H9 (cell line): ENCODE measurements around the gene RAB40C. TPM values are rescaled to one million over a fixed set of nuclear protein-coding genes. Genes with fewer than 3 reads are reported as not detected.

Experiments used
- DNase-seq: peaks from one replicate; pipeline ENCODE4 v3.0.0-alpha.2; 2017
- H2AFZ ChIP-seq: one replicate; pipeline ENCODE4 v1.6.1; 2013; ENCODE audit warnings: mild to moderate bottlenecking, low read length, control low read depth, moderate library complexity
- H2AK5ac ChIP-seq: 2 replicates; pipeline ENCODE4 v1.6.1; 2013; ENCODE audit warnings: low read length, control low read depth, mixed read lengths; ENCODE audit not compliant: insufficient read length
- H2BK120ac ChIP-seq: one replicate; pipeline ENCODE4 v1.6.1; 2013; ENCODE audit warnings: low read depth, mild to moderate bottlenecking, low read length, control low read depth, inconsistent platforms; ENCODE audit not compliant: poor library complexity, severe bottlenecking
- H2BK12ac ChIP-seq: 2 replicates; pipeline ENCODE4 v1.6.1; 2013; ENCODE audit warnings: low read length, control low read depth, mixed read lengths, low read depth; ENCODE audit not compliant: insufficient read length
- H2BK15ac ChIP-seq: 2 replicates; pipeline ENCODE4 v1.6.1; 2013; ENCODE audit warnings: low read depth, low read length, control low read depth
- H2BK20ac ChIP-seq: one replicate; pipeline ENCODE4 v1.6.1; 2013; ENCODE audit warnings: low read depth, mild to moderate bottlenecking, low read length, control low read depth, inconsistent platforms; ENCODE audit not compliant: poor library complexity, severe bottlenecking
- H2BK5ac ChIP-seq: 2 replicates; pipeline ENCODE4 v1.6.1; 2013; ENCODE audit warnings: low read length, control low read depth, mixed read lengths; ENCODE audit not compliant: insufficient read length
- H3K14ac ChIP-seq: 2 replicates; pipeline ENCODE4 v1.6.1; 2013; ENCODE audit warnings: low read length, control low read depth; ENCODE audit not compliant: insufficient read depth
- H3K18ac ChIP-seq: 2 replicates; pipeline ENCODE4 v1.6.1; 2013; ENCODE audit warnings: low read depth, mild to moderate bottlenecking, mixed read lengths, low read length, control low read depth; ENCODE audit not compliant: insufficient read length
- H3K23ac ChIP-seq: 2 replicates; pipeline ENCODE4 v1.6.1; 2013; ENCODE audit warnings: low read length, control low read depth, mixed read lengths, low read depth; ENCODE audit not compliant: insufficient read length
- H3K23me2 ChIP-seq: 2 replicates; pipeline ENCODE4 v1.6.1; 2013; ENCODE audit warnings: low read depth, mild to moderate bottlenecking, mixed read lengths, low read length, control low read depth; ENCODE audit not compliant: insufficient read length, poor library complexity, severe bottlenecking
- H3K27ac ChIP-seq: 2 replicates; pipeline ENCODE4 v1.5.1; 2013; ENCODE audit warnings: low read length, control low read depth, mixed read lengths, low read depth; ENCODE audit not compliant: insufficient read length
- H3K27me3 ChIP-seq: 2 replicates; pipeline ENCODE4 v1.6.1; 2013; ENCODE audit warnings: low read length, control low read depth, inconsistent platforms; ENCODE audit not compliant: insufficient read depth
- H3K4ac ChIP-seq: 2 replicates; pipeline ENCODE4 v1.6.1; 2013; ENCODE audit warnings: low read depth, mild to moderate bottlenecking, control low read depth, inconsistent platforms, low read length, moderate library complexity
- H3K4me1 ChIP-seq: 2 replicates; pipeline ENCODE4 v1.6.1; 2013; ENCODE audit warnings: low read length, control low read depth, inconsistent platforms; ENCODE audit not compliant: insufficient read depth
- H3K4me2 ChIP-seq: 2 replicates; pipeline ENCODE4 v1.6.1; 2013; ENCODE audit warnings: low read length, control low read depth, mixed read lengths; ENCODE audit not compliant: insufficient read length, insufficient read depth
- H3K56ac ChIP-seq: 2 replicates; pipeline ENCODE4 v1.6.1; 2013; ENCODE audit warnings: low read depth, mild to moderate bottlenecking, mixed read lengths, low read length, control low read depth; ENCODE audit not compliant: insufficient read length
- H3K79me1 ChIP-seq: 2 replicates; pipeline ENCODE4 v1.6.1; 2013; ENCODE audit warnings: low read depth, mild to moderate bottlenecking, moderate library complexity, low read length, control low read depth, inconsistent platforms; ENCODE audit not compliant: insufficient read depth, poor library complexity, severe bottlenecking
- H3K79me2 ChIP-seq: 2 replicates; pipeline ENCODE4 v1.6.1; 2013; ENCODE audit warnings: low read length, control low read depth, inconsistent platforms; ENCODE audit not compliant: insufficient read depth
- H3K9ac ChIP-seq: 2 replicates; pipeline ENCODE4 v1.6.1; 2013; ENCODE audit warnings: low read length, control low read depth, mixed read lengths; ENCODE audit not compliant: insufficient read length; ENCODE audit errors: extremely low read depth
- H3K9me3 ChIP-seq: one replicate; pipeline ENCODE4 v1.6.1; 2013; ENCODE audit warnings: low read depth, low read length, inconsistent platforms; ENCODE audit not compliant: control insufficient read depth
- H3T11ph ChIP-seq: one replicate; pipeline ENCODE4 v1.6.1; 2013; ENCODE audit warnings: mild to moderate bottlenecking, low read length, control low read depth, inconsistent platforms
- H4K20me1 ChIP-seq: one replicate; pipeline ENCODE4 v1.6.1; 2013; ENCODE audit not compliant: control insufficient read depth, insufficient read length, insufficient read depth
- H4K5ac ChIP-seq: 2 replicates; pipeline ENCODE4 v1.6.1; 2013; ENCODE audit warnings: low read depth, mild to moderate bottlenecking, mixed read lengths, low read length, control low read depth; ENCODE audit not compliant: insufficient read length
- H4K8ac ChIP-seq: replicated peaks from 2 replicates; pipeline ENCODE4 v1.6.1; 2013; ENCODE audit warnings: low read length, control low read depth, mixed read lengths, low read depth; ENCODE audit not compliant: insufficient read length
- H4K91ac ChIP-seq: 2 replicates; pipeline ENCODE4 v1.6.1; 2013; ENCODE audit warnings: low read depth, mild to moderate bottlenecking, moderate library complexity, mixed read lengths, low read length, control low read depth; ENCODE audit not compliant: insufficient read length
- H3K27ac Mint-ChIP-seq, 3 experiments: 2 replicates in 2 of 3; 3 replicates in 1 of 3; pipeline ENCODE4 v1.8.0; 2020 to 2021; ENCODE audit warnings: mixed read lengths in 3 of 3, mild to moderate bottlenecking in 1 of 3, moderate library complexity in 1 of 3
- H3K27me3 Mint-ChIP-seq: 2 replicates; pipeline ENCODE4 v1.8.0; 2021; ENCODE audit warnings: low read depth, mild to moderate bottlenecking, moderate library complexity, mixed read lengths
- H3K36me3 Mint-ChIP-seq, 3 experiments: 2 replicates in 2 of 3; 3 replicates in 1 of 3; pipeline ENCODE4 v1.8.0; 2020 to 2021; ENCODE audit warnings: low read depth in 3 of 3, mixed read lengths in 3 of 3; ENCODE audit not compliant: insufficient read depth in 1 of 3
- H3K4me1 Mint-ChIP-seq, 2 experiments: 2 replicates each; pipeline ENCODE4 v1.8.0; 2020; ENCODE audit warnings: mixed read lengths in 2 of 2
- H3K4me3 Mint-ChIP-seq, 2 experiments: 2 replicates in 1 of 2; 3 replicates in 1 of 2; pipeline ENCODE4 v1.8.0; 2020 to 2021; ENCODE audit warnings: mild to moderate bottlenecking in 2 of 2, mixed read lengths in 2 of 2, moderate library complexity in 1 of 2
- H3K9me3 Mint-ChIP-seq, 2 experiments: 2 replicates in 1 of 2; 3 replicates in 1 of 2; pipeline ENCODE4 v1.8.0; 2020; ENCODE audit warnings: mild to moderate bottlenecking in 2 of 2, mixed read lengths in 2 of 2, moderate library complexity in 1 of 2
- CTCF ChIP-seq: fragments of 200-600 bp; sonication (generic); conservative IDR thresholded peaks from 3 replicates; pipeline ENCODE4 v1.8.0; 2021; ENCODE audit warnings: antibody characterized with exemption, mild to moderate bottlenecking
- WGBS: extraction: QIAGEN DNeasy Blood & Tissue Kit; methylation state at CpG from one replicate; pipeline ENCODE4 v1.1.7; 2013; ENCODE audit warnings: missing lambda C conversion rate, low lambda C conversion rate, mixed read lengths; ENCODE audit not compliant: insufficient read length; ENCODE audit errors: extremely low coverage; 5-methylcytosine and 5-hydroxymethylcytosine counted together
- total RNA-seq: library from RNA; stranded (reverse); gene quantifications from 2 replicates; pipeline ENCODE4 v1.2.1, GENCODE V29; 2021

The RAB40C gene
- total RNA-seq, 1 experiment from 2014 or later, result 19.1 TPM

DNA sequence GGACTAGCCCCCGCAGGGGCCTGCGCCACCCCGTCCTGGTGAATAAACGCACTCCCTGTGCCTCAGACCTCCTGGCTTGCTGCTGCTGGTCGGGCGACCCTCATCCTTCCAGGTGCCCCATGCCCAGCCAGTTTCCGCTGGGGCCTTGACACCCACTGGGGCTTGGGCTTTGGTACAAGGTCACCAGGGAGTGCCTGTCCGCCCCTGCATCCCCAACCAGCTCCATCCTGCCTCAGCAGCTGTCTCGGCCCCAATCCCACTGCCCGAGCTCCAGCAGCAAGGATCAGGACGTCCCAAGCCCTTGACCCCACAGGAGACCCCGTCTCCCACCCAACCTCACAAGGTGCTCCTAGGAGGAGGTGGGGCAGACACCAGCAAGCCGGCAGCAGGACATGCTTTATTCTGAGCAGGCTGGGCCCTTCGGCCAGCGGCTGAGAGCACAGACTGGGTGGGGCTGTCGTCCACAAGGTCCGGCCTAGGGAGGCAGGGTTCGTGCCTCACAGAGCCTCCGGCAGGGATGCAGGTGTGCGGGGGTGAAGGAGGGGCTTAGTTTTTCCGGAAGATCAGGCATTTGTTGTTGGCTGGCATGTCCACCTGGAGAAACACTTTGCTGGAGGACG is 44.3 kb downstream of the RAB40C start:
- Mint-ChIP-seq H3K27me3 (peaks cover 2% of the 10 kb centered on the region; the same call in 1 of the 2 replicates), H3K4me3 (peak overlapping the region; percentile 63 to 82; a peak in 2 of 5 replicates), H3K4me1 (peaks cover 16 to 34% of the 10 kb centered on the region in 2 experiments), H3K9me3 (peaks cover 3% of the 10 kb centered on the region in 2 experiments; a peak in 2 of 5 replicates), H3K36me3 (peaks cover 0 to 6% (median 1%) of the 10 kb centered on the region in 3 experiments; a peak in 4 of 7 replicates), H3K27ac (no peak overlapping the region)
- H3K27ac ChIP-seq, result no peak overlapping the region
- DNase-seq, result no peak
- no CpG with 5 or more reads among the region's 22 CpGs for WGBS
- peaks cover 15% of the 10 kb centered on the region for H3K23me2 ChIP-seq
- no peak overlapping the region for H4K8ac ChIP-seq
- no peak overlapping the region for H4K5ac ChIP-seq
- H3K4me2 ChIP-seq, result no peak overlapping the region
- no peak overlapping the region for H2BK12ac ChIP-seq
- no peak overlapping the region for H2BK120ac ChIP-seq
- H3T11ph ChIP-seq, result no peak overlapping the region
- no peak overlapping the region for H3K14ac ChIP-seq
- H2BK20ac ChIP-seq, result no peak overlapping the region
- no peaks in the 10 kb centered on the region for H4K20me1 ChIP-seq
- no peak overlapping the region for H3K23ac ChIP-seq
- H2BK15ac ChIP-seq, result no peak overlapping the region
- H3K4me1 ChIP-seq, result no peaks in the 10 kb centered on the region; the same call in 1 of the 2 replicates
- no peaks in the 10 kb centered on the region for H3K27me3 ChIP-seq
- no peak overlapping the region for H3K18ac ChIP-seq
- no peak overlapping the region for H2AFZ ChIP-seq
- no peak overlapping the region for H3K56ac ChIP-seq
- H3K9me3 ChIP-seq, result no peaks in the 10 kb centered on the region
- H3K79me1 ChIP-seq, result no peaks in the 10 kb centered on the region
- H3K79me2 ChIP-seq, result peaks cover 2% of the 10 kb centered on the region; the same call in 1 of the 2 replicates
- no peak overlapping the region for H2AK5ac ChIP-seq
- TF ChIP-seq CTCF, result no peak
- no peak overlapping the region for H3K4ac ChIP-seq
- no peak overlapping the region for H2BK5ac ChIP-seq
- H4K91ac ChIP-seq, result no peak overlapping the region
- no peak overlapping the region for H3K9ac ChIP-seq
